ENCODE results near the gene NR3C1. TPM values are rescaled to one million over a fixed set of nuclear protein-coding genes. Genes with fewer than 3 reads are reported as not detected.
A peak's percentile ranks its signal among the peaks of the same experiment; 100 is the strongest.

NR3C1 gene
- polyA plus RNA-seq (2011; rRNA removed) (34.7 and 44.1 TPM in 2 replicates), polyA minus RNA-seq (2011; rRNA and poly(A)+ RNA removed) (43.3 and 66.9 TPM in 2 replicates)

- Histone ChIP-seq H3K27me3 (ENCODE audit: control insufficient read depth, insufficient read depth, low read length) (no peaks in the 10 kb centered on the region), H3K4me3 (ENCODE audit: low read depth, low read length) (peak within 1 kb of the TSS; percentile 70), H3K9me3 (ENCODE audit: control insufficient read depth, insufficient read depth, low read length) (no peaks in the 10 kb centered on the region; the same call in 1 of the 2 replicates), H3K27ac (ENCODE audit: low read depth, low read length) (peak within 1 kb of the TSS; percentile 77)
- peak; percentile 44 for DNase-seq (ENCODE audit: low read depth, low spot score)
- ChIA-PET POLR2A (interaction anchor here (0.6 to 2.4 kb wide), 12 partner anchors 43 to 421 kb away, joined by 3 to 10 read pairs (median 4); no protein-coding TSS in a partner anchor), CTCF (interaction anchor here (0.6 to 2.6 kb wide), 22 partner anchors 10 to 786 kb away, joined by 3 to 10 read pairs (median 4); no protein-coding TSS in a partner anchor)
- peak; percentile 48 for TF ChIP-seq CTCF (IDR thresholded peaks at IDR 0.05; ENCODE audit: low read depth, low read length)
Measured at GRCh38 chr5:143403593-143404415, at the start of gene NR3C1. Gene NR3C1, minus strand, starts transcription at chr5:143403686. Its CDS starts 2,847 bp downstream, at chr5:143400839.

GRCh38 chr5:143449772-143450171 is 46.3 kb upstream of the NR3C1 start:
- no peak for DNase-seq (ENCODE audit: low read depth, low spot score)
- no peak for TF ChIP-seq CTCF (IDR thresholded peaks at IDR 0.05; ENCODE audit: low read depth, low read length)
- H3K9me3 ChIP-seq (ENCODE audit: control insufficient read depth, insufficient read depth, low read length): no peaks in the 10 kb centered on the region
- ChIA-PET CTCF (interaction anchor here (1.4 kb wide), 1 partner anchor 11 kb away, joined by 3 read pairs; no protein-coding TSS in a partner anchor), POLR2A (no interaction called here)
- H3K27me3 ChIP-seq (ENCODE audit: control insufficient read depth, insufficient read depth, low read length): no peaks in the 10 kb centered on the region
- H3K27ac ChIP-seq (ENCODE audit: low read depth, low read length): no peak overlapping the region
- no peak overlapping the region for H3K4me3 ChIP-seq (ENCODE audit: low read depth, low read length)

GRCh38 chr5:143448518-143448917 is 45.0 kb upstream of the NR3C1 start:
- POLR2A ChIA-PET: no interaction called here
- TF ChIP-seq CTCF (IDR thresholded peaks at IDR 0.05; ENCODE audit: low read depth, low read length): no peak

GRCh38 chr5:143447983-143448382 is 44.5 kb upstream of the NR3C1 start:
- ChIA-PET POLR2A (no interaction called here), CTCF (no interaction called here)
- no peak for TF ChIP-seq CTCF (IDR thresholded peaks at IDR 0.05; ENCODE audit: low read depth, low read length)
- H3K27ac ChIP-seq (ENCODE audit: low read depth, low read length): no peak overlapping the region
- no peak overlapping the region for H3K4me3 ChIP-seq (ENCODE audit: low read depth, low read length)
- no peaks in the 10 kb centered on the region for H3K27me3 ChIP-seq (ENCODE audit: control insufficient read depth, insufficient read depth, low read length)
- no peaks in the 10 kb centered on the region for H3K9me3 ChIP-seq (ENCODE audit: control insufficient read depth, insufficient read depth, low read length)
- DNase-seq (ENCODE audit: low read depth, low spot score): no peak

More at GRCh38 chr5:143448518-143448917, 45.0 kb upstream of the NR3C1 start:
- Histone ChIP-seq H3K9me3 (ENCODE audit: control insufficient read depth, insufficient read depth, low read length) (no peaks in the 10 kb centered on the region), H3K27me3 (ENCODE audit: control insufficient read depth, insufficient read depth, low read length) (no peaks in the 10 kb centered on the region), H3K27ac (ENCODE audit: low read depth, low read length) (no peak overlapping the region), H3K4me3 (ENCODE audit: low read depth, low read length) (no peak overlapping the region)
- CTCF ChIA-PET: no interaction called here
- DNase-seq (ENCODE audit: low read depth, low spot score): no peak
